GM19468 (cell line): ENCODE results near the gene RELB.
"Not testable (repeated sequence)": the region's sequence is repeated elsewhere in the genome, so short reads cannot be mapped to it uniquely, and the experiment has no call there.

ENCODE experiments used
- ATAC-seq: cut with Tn5 transposase; IDR thresholded peaks from one replicate; pipeline ENCODE4 v1.9.1; 2021; ENCODE audit warnings: mild to moderate bottlenecking, moderate library complexity, moderate number of reproducible peaks; ENCODE audit not compliant: unreplicated experiment; ENCODE audit errors: extremely low read depth

RELB gene

GRCh38 chr19:44985445-44985844, 15.8 kb upstream of the RELB start:
- no peak for ATAC-seq

DNA sequence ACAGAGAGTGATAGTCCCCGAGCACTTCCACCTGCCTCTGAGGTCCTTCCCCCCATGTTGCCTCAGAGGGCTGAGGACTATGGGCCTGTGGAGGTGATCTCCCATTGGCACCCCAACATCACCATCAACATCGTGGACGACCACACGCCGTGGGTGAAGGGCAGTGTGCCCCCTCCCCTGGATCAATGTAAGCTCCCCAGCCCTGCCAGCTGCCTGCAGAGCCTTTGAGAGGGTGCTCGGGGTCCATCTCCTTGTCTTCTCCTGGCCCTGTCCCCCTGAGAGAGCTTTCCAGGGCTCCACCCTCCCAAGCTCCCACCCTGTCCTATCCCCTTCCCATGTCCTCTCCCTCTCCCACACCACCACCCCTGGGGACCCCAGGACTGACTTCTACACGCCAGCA, 14.9 kb upstream of the RELB start:
- ATAC-seq: no peak

- ATAC-seq: no peak
Observed at GRCh38 chr19:44987148-44987675, 14.1 kb upstream of the RELB start.

- ATAC-seq: no peak
Observed at GRCh38 chr19:44988273-44988672, 13.0 kb upstream of the RELB start.

DNA sequence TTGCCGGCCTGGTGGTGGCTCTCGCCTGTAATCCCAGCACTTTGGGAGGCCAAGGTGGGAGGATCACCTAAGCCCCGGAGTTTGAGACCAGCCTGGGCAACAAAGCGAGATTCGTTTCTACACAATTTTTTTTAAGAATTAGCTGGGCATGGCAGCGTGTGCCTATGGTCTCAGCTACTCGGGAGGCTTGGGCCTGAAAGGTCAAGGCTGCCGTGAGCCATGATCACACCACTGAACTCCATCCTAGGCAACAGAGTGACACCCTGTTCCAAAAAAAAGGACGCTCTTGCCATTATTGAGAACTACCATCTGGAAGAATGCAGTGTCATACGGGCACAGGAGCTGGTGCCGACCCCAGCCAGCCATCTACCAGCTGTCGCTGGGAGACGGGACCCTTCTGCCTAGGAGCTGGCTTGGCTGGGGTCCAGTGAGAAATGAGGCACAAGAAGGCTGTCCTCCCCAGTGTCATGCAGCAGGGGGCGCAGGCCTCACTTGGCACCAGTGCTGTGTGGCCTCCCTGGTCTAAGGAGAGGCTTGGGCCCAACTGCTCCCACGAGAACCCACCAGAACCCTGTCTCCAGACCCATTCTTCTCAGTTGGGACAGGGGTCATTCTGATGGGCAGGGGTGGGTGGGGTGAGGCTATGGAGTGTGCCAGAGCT, 12.2 kb upstream of the RELB start:
- no peak for ATAC-seq

GRCh38 chr19:44990459-44990858, 10.8 kb upstream of the RELB start:
- ATAC-seq: no peak

DNA sequence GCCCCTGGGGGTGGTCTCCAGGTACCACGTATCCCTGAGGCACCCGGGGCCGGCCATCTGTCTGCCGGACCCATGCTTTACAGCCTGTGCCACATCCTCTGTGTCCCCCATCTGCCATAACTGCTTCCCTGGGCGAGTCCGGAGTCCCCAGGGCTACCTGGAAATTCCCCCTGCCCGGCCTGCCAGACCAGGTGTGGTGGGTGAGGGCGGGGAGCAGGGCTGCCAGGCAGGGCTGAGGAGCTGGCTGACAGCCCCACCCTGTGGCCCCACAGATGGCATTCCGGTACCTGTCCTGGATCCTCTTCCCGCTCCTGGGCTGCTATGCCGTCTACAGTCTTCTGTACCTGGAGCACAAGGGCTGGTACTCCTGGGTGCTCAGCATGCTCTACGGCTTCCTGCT, 10.3 kb upstream of the RELB start:
- no peak for ATAC-seq

DNA sequence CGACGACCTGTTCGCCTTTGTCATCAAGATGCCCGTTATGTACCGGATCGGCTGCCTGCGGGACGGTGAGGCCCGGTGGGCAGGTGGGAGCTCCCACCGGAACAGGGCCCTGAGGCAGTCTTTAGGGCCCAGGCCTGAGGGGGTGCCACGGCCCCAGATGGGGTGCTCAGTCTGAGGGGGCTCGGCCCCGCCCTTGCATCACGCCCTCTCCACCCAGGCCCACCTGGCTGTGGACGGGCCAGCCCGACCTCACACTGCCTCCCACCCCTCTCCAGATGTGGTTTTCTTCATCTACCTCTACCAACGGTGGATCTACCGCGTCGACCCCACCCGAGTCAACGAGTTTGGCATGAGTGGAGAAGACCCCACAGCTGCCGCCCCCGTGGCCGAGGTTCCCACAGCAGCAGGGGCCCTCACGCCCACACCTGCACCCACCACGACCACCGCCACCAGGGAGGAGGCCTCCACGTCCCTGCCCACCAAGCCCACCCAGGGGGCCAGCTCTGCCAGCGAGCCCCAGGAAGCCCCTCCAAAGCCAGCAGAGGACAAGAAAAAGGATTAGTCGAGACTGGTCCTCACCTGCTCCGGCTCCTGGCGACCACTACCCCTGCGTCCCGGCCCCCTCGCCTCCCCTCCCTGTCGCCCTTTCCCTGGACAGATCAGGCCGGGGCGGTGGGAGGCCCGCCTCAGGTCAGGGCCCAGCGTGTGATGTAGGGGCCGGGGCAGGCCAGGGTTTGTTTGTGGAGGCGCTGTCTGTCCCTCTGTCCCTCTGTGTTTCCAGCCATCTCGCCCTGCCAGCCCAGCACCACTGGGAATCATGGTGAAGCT, 8.7 kb upstream of the RELB start:
- no peak for ATAC-seq

DNA sequence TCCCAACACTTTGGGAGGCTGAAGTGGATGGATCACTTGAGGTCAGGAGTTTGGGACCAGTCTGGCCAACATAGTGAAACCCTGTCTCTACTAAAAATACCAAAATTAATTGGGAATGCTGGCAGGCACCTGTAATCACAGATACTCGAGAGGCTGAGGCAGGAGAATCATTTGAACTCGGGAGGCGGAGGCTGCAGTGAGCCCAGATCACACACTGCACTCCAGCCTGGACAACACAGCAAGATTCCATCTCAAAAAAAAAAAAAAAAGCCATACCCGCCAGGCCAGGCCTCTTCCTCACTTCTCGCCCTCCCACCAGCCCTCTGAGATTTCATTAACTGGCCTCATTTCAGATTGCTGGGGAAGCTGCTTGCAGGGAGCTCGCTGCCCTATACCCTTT, 7.7 kb upstream of the RELB start:
- no peak for ATAC-seq

DNA sequence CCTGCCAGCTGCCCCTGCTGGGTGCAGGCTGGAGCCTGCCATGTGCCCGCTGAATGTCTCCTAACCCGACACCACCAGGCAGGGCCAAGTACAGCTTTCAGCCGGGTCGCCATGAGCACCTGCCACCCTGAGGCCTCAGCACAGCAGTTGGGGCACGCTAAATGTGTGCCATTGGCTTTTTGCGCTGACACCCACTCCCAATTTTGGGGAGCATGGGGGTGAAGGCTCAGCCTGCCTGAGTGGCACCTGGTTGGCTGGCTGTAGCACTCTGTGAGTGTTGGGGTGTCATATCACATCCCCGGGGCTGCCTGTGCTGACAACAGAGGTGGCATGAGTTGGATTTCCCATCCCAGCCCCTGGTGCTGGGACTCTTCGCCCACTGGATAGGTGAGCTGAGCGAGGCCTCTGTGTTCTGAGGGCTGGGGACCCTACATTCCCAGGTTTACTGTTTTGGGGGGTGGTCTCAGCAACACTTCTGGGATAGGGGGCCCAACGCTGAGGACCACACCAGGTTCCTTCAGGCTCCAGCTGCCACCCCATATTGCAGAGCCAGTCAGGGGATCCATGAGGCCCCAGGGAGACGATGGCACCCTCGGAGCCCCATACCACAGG, 7.2 kb upstream of the RELB start:
- ATAC-seq: no peak

DNA sequence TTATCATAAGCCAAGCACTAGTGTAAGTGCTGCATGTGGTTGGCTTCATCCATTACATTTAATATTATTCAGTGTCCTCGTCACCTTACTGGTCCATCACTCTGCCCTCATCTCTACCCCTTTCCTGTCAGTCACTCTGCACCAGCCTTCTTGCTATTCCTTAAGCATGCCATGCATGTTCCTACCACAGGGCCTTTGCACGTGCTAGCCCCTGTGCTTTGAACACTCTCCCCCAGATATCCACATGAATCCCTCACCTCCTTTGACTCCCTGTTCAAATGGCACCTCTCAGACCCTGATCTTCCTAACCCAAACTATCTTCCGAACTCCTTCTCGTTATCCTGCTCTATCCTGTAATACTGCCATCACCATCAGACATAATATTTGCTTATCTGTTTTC, 3.2 kb upstream of the RELB start:
- no peak for ATAC-seq

- ATAC-seq: not testable (repeated sequence)
Observed at GRCh38 chr19:44999131-44999925, 1.9 kb upstream of the RELB start.

DNA sequence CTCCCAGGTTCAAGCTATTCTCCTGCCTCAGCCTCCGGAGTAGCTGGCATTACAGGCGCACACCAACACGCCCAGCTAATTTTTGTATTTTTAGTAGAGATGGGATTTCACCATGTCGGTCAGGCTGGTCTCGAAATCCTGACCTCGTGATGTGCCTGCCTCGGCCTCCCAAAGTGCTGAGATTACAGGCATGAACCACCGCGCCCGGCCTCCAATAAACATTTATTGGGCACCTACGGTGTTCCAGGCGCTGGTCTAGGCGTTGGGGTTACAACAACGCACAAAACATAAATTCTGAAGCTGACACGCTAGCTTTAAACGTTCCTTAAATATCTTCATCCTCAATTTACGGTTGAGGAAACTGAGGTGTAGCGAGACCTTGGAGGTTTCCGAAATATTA, 599 bp upstream of the RELB start:
- ATAC-seq: not testable (repeated sequence)

DNA sequence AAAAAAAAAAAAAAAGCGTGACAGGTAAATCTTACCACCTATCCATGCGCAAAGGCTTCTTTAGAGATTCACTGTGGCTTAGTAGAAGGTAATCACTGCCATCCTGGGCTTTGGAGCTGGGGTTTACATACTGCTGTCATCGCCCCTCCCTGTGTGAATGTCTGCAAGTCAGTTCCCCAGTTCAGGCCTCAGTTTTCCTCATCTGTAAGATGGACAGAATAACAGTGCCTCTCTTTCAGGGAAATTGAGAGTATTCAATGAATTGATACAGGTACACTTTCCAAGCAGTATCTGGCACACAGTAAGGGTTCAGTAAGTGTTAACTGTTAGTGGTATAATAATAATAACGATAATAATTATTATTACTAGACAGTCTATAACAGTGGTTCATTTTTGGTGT, 2.2 kb downstream of the RELB start:
- no peak for ATAC-seq

GRCh38 chr19:45005787-45006186, 4.5 kb downstream of the RELB start:
- no peak for ATAC-seq

DNA sequence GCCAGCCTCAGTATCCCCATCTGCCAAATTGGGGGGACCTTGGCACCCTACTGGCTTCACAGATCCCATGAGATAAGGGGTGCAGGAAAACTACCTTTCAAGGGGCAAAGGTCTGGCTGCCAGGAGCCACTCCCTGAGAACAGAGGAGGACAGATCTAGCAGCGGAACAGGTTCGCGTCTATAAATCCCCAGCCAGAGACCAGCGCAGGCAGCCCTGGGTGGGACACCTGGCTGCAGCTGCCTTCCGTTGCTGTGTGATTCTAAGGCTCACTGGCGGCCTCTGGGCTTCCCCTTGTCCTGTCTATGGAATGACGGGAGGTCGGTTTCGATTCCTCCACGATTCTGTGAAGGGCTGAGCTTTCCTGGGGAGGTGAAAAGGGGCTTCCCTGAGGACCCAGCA, 7.3 kb downstream of the RELB start:
- ATAC-seq: no peak

DNA sequence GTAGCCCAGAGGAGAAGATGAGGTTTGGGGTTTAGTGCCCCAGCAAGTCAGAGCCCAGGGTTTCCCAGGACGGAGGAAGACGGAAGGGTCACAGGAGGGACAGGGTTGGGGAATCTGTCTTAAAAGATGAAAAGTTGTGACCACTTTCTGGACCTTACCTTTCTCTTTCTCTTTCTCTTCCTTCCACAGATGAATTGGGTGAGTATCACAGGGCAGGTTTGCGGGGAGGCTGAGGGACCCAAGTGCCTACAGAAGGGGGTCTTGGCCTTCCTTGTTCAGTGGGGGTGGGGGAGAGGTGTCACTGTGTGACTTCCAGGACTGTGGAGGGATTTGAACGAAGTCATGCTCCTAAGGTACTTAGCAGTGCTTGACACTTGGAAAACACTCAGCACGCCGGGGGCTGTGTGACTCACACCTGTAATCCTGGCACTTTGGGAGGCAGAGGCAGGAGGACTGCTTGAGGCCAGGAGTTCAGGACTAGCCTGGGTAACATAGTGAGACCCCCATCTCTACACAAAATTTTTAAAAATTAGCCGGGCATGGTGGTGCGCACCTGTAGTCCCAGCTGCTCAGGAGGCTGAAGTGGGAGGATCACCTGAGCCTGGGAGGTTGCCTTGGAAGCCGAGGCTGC, 8.5 kb downstream of the RELB start:
- no peak for ATAC-seq

GRCh38 chr19:45010306-45010705, 9.0 kb downstream of the RELB start:
- no peak for ATAC-seq

DNA sequence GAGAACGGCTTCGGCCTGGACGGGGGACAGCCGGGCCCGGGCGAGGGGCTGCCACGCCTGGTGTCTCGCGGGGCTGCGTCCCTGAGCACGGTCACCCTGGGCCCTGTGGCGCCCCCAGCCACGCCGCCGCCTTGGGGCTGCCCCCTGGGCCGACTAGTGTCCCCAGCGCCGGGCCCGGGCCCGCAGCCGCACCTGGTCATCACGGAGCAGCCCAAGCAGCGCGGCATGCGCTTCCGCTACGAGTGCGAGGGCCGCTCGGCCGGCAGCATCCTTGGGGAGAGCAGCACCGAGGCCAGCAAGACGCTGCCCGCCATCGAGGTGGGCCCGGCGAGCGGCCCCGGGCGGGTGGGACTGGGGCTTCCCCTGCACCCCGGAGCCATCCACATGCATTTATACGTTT, 10.7 kb downstream of the RELB start:
- no peak for ATAC-seq
